LHCN-M2 (cell line): ENCODE measurements around the gene TTC12. TPM values are rescaled to one million over a fixed set of nuclear protein-coding genes. Genes with fewer than 3 reads are reported as not detected.
"Not testable (repeated sequence)": the region's sequence is repeated elsewhere in the genome, so short reads cannot be mapped to it uniquely, and the experiment has no call there.

Source experiments
- DNase-seq: peaks from one replicate; pipeline ENCODE4 v3.0.0-alpha.2; 2012; ENCODE audit warnings: low read depth
- total RNA-seq: library from RNA; depleted of rRNA; stranded (reverse); fragments of >200 nt; gene quantifications from 2 replicates; pipeline ENCODE4 v1.2.3, GENCODE V29; 2014

TTC12 gene
- total RNA-seq, 1 experiment from 2014 or later, result 14.0 TPM

- no peak for DNase-seq
These were observed 30.5 kb upstream of the TTC12 start for GRCh38 chr11:113283881-113284280.

- DNase-seq, result no peak
These were observed 28.4 kb upstream of the TTC12 start for GRCh38 chr11:113286009-113286408.

- peak; percentile 95 for DNase-seq
These were observed 27.6 kb upstream of the TTC12 start for GRCh38 chr11:113286509-113287497.

- DNase-seq, result no peak
These were observed 26.6 kb upstream of the TTC12 start for GRCh38 chr11:113287801-113288200.

- DNase-seq, result no peak
These were observed 26.0 kb upstream of the TTC12 start for GRCh38 chr11:113288286-113288863.

- peak; percentile 52 for DNase-seq
These were observed 24.8 kb upstream of the TTC12 start for GRCh38 chr11:113289431-113290187.

- DNase-seq, result no peak
These were observed 20.4 kb upstream of the TTC12 start for GRCh38 chr11:113293936-113294335.

- no peak for DNase-seq
These were observed 18.4 kb upstream of the TTC12 start for GRCh38 chr11:113295993-113296392.

GRCh38 chr11:113296447-113297205 is 17.8 kb upstream of the TTC12 start:
- DNase-seq, result no peak

GRCh38 chr11:113298496-113298895 is 15.9 kb upstream of the TTC12 start:
- not testable (repeated sequence) for DNase-seq

GRCh38 chr11:113304916-113305315 is 9.5 kb upstream of the TTC12 start:
- no peak for DNase-seq

GRCh38 chr11:113305440-113306336 is 8.7 kb upstream of the TTC12 start:
- DNase-seq, result peak; percentile 73

GRCh38 chr11:113308601-113309000 is 5.8 kb upstream of the TTC12 start:
- DNase-seq, result no peak

GRCh38 chr11:113311536-113311935 is 2.8 kb upstream of the TTC12 start:
- DNase-seq, result peak; percentile 93

GRCh38 chr11:113313601-113314000 is 782 bp upstream of the TTC12 start:
- peak; percentile 87 for DNase-seq

GRCh38 chr11:113314065-113314388 is 356 bp upstream of the TTC12 start:
- DNase-seq, result no peak

- DNase-seq, result no peak
These were observed 1.4 kb downstream of the TTC12 start for GRCh38 chr11:113315811-113316210.

GRCh38 chr11:113316256-113316655 is 1.9 kb downstream of the TTC12 start:
- no peak for DNase-seq

GRCh38 chr11:113317339-113317738 is 3.0 kb downstream of the TTC12 start:
- DNase-seq, result no peak

GRCh38 chr11:113319085-113319484 is 4.7 kb downstream of the TTC12 start:
- no peak for DNase-seq
